IMR-90 (cell line): ENCODE data around the gene CLDN34. TPM values are rescaled to one million over a fixed set of nuclear protein-coding genes. Genes with fewer than 3 reads are reported as not detected.

Experiments used
- ATAC-seq: fragments of 200-7000 bp; cut with Tn5 transposase; 2 replicates; pipeline ENCODE4 v1.9.1; 2020; ENCODE audit warnings: low read depth, mild to moderate bottlenecking, moderate library complexity
- BruUV-seq: library from RNA; stranded (reverse); fragments of 400-500 nt; replicated peaks from 2 replicates; lab custom pipeline; 2021; lab: Mats Ljungman, UMichigan
- CTCF ChIA-PET: fragments of 300-600 bp; formaldehyde crosslinking; extraction: SDS; loops from one replicate; lab custom pipeline; 2021; ENCODE audit warnings: antibody characterized with exemption; lab: Yijun Ruan, JAX
- POLR2A ChIA-PET: fragments of 300-600 bp; sonication (Branson Sonifier 250); formaldehyde crosslinking; loops from one replicate; lab custom pipeline; 2022; ENCODE audit warnings: antibody characterized with exemption; ENCODE audit not compliant: unreplicated experiment; lab: Charles Lee
- DNase-seq: peaks from one replicate; pipeline ENCODE4 v3.0.0; 2013
- H2AFZ ChIP-seq: replicated peaks from 2 replicates; pipeline ENCODE3; 2013; ENCODE audit warnings: low read length, mild to moderate bottlenecking; ENCODE audit not compliant: poor library complexity
- H2AK5ac ChIP-seq: 2 replicates; pipeline ENCODE4 v1.6.1; 2013; ENCODE audit warnings: low read depth, low read length, inconsistent platforms
- H2AK9ac ChIP-seq: replicated peaks from 2 replicates; pipeline ENCODE3; 2013; ENCODE audit warnings: mild to moderate bottlenecking, low read depth, low read length, moderate library complexity; ENCODE audit not compliant: poor library complexity
- H2BK120ac ChIP-seq: 2 replicates; pipeline ENCODE4 v1.6.1; 2013; ENCODE audit warnings: low read depth, low read length, inconsistent platforms
- H2BK15ac ChIP-seq: 3 replicates; pipeline ENCODE4 v1.6.1; 2013; ENCODE audit warnings: low read depth, low read length, inconsistent platforms
- H2BK20ac ChIP-seq: 2 replicates; pipeline ENCODE4 v1.6.1; 2013; ENCODE audit warnings: low read depth, mild to moderate bottlenecking, inconsistent platforms, low read length, moderate library complexity
- H2BK5ac ChIP-seq: 2 replicates; pipeline ENCODE4 v1.6.1; 2013; ENCODE audit warnings: mild to moderate bottlenecking, low read depth, low read length, inconsistent platforms; ENCODE audit not compliant: poor library complexity, severe bottlenecking
- H3K14ac ChIP-seq: replicated peaks from 2 replicates; pipeline ENCODE4 v1.6.1; 2013; ENCODE audit warnings: low read depth, low read length, inconsistent platforms
- H3K18ac ChIP-seq: 2 replicates; pipeline ENCODE4 v1.6.1; 2013; ENCODE audit warnings: low read depth, low read length, control low read depth
- H3K23ac ChIP-seq: 2 replicates; pipeline ENCODE4 v1.6.1; 2013; ENCODE audit warnings: low read depth, low read length, inconsistent platforms
- H3K27ac ChIP-seq: 2 replicates; pipeline ENCODE4 v1.5.1; 2013; ENCODE audit warnings: mild to moderate bottlenecking, control low read depth, low read length; ENCODE audit not compliant: insufficient read depth
- H3K27me3 ChIP-seq: 2 replicates; pipeline ENCODE4 v1.6.1; 2013; ENCODE audit warnings: low read length; ENCODE audit not compliant: control insufficient read depth, insufficient read depth
- H3K36me3 ChIP-seq: 2 replicates; pipeline ENCODE4 v1.6.1; 2013; ENCODE audit warnings: low read length, mixed read lengths; ENCODE audit not compliant: control insufficient read depth, insufficient read depth
- H3K4ac ChIP-seq: 2 replicates; pipeline ENCODE4 v1.6.1; 2013; ENCODE audit warnings: low read depth, low read length, inconsistent platforms
- H3K4me1 ChIP-seq: 2 replicates; pipeline ENCODE4 v1.6.1; 2013; ENCODE audit warnings: low read length, mixed read lengths; ENCODE audit not compliant: control insufficient read depth, insufficient read depth
- H3K4me2 ChIP-seq: 2 replicates; pipeline ENCODE4 v1.6.1; 2013; ENCODE audit warnings: low read depth, mild to moderate bottlenecking, control low read depth, low read length, moderate library complexity
- H3K4me3 ChIP-seq: 2 replicates; pipeline ENCODE4 v1.5.1; 2013; ENCODE audit warnings: low read depth, mild to moderate bottlenecking, control low read depth, low read length, moderate library complexity; ENCODE audit not compliant: insufficient read depth
- H3K56ac ChIP-seq: 2 replicates; pipeline ENCODE4 v1.6.1; 2013; ENCODE audit warnings: low read length, inconsistent platforms; ENCODE audit not compliant: insufficient read depth; ENCODE audit errors: extremely low read depth
- H3K79me1 ChIP-seq, 2 experiments: 2 replicates each; pipeline ENCODE4 v1.6.1; 2013; ENCODE audit warnings: low read length in 2 of 2, inconsistent platforms in 1 of 2, low read depth in 1 of 2
- H3K9ac ChIP-seq: 2 replicates; pipeline ENCODE4 v1.6.1; 2013; ENCODE audit warnings: low read depth, low read length, control low read depth
- H3K9me1 ChIP-seq: 2 replicates; pipeline ENCODE4 v1.6.1; 2013; ENCODE audit warnings: low read length, inconsistent platforms; ENCODE audit not compliant: insufficient read depth
- H3K9me3 ChIP-seq: 2 replicates; pipeline ENCODE4 v1.6.1; 2013; ENCODE audit warnings: low read length; ENCODE audit not compliant: control insufficient read depth, insufficient read depth
- H4K20me1 ChIP-seq: 2 replicates; pipeline ENCODE4 v1.6.1; 2013; ENCODE audit warnings: low read length, inconsistent platforms; ENCODE audit not compliant: insufficient read depth
- H4K5ac ChIP-seq: 2 replicates; pipeline ENCODE4 v1.6.1; 2013; ENCODE audit warnings: mild to moderate bottlenecking, low read depth, low read length, control low read depth
- H4K8ac ChIP-seq, 2 experiments: 2 replicates each; pipeline ENCODE4 v1.6.1; 2013; ENCODE audit warnings: low read depth in 2 of 2, low read length in 2 of 2, control low read depth in 1 of 2, inconsistent platforms in 1 of 2
- H4K91ac ChIP-seq: 2 replicates; pipeline ENCODE4 v1.6.1; 2013; ENCODE audit warnings: low read depth, low read length, inconsistent platforms; ENCODE audit not compliant: insufficient read depth
- BHLHE40 ChIP-seq: fragments of 150-350 bp; IDR thresholded peaks from 2 replicates; pipeline ENCODE4 v1.6.1; 2016; ENCODE audit warnings: mild to moderate bottlenecking, low read depth, low read length
- FOS ChIP-seq: fragments of 150-350 bp; IDR thresholded peaks from 2 replicates; pipeline ENCODE4 v1.6.1; 2016; ENCODE audit warnings: low read depth, low read length
- RAD21 ChIP-seq: IDR thresholded peaks from 2 replicates; pipeline ENCODE4 v1.6.1; 2012; ENCODE audit warnings: low read length, improper control_type of control experiment
- SMC3 ChIP-seq: fragments of 150-350 bp; IDR thresholded peaks from 2 replicates; pipeline ENCODE4 v1.6.1; 2016; ENCODE audit warnings: low read depth, mild to moderate bottlenecking, antibody characterized with exemption, low read length, moderate library complexity
- WGBS, 2 experiments: methylation state at CpG; one replicate each; pipeline versions ENCODE4 v1.1.5 to v1.1.7; 2013; ENCODE audit warnings: missing lambda C conversion rate in 2 of 2; ENCODE audit not compliant: insufficient read length in 1 of 2; ENCODE audit errors: extremely low coverage in 2 of 2; 5-methylcytosine and 5-hydroxymethylcytosine counted together
- dilution Hi-C: fragments of 300-500 bp; cut with HindIII; formaldehyde crosslinking; loops from one replicate; pipeline ENCODE4 v1.14.3; 2018; ENCODE audit warnings: low sequenced_read_pairs; ENCODE audit not compliant: unreplicated experiment
- in situ Hi-C: fragments of 300-500 bp; cut with MboI; formaldehyde crosslinking; loops from 3 replicates; pipeline ENCODE4 v1.14.3; 2019; ENCODE audit warnings: low sequenced_read_pairs, inconsistent platforms, mixed read lengths
- intact Hi-C: fragments of 100-400 bp; cut with micrococcal nuclease; formaldehyde crosslinking; loops from 2 replicates; pipeline ENCODE4 v1.10.0; 2022
- polyA plus RNA-seq, 3 experiments: library from polyadenylated mRNA; depleted of rRNA; stranded (reverse); fragments of >200 nt; gene quantifications; 2 replicates each; pipeline ENCODE4 v1.2.3, GENCODE V29; 2012; ENCODE audit warnings: low replicate concordance in 1 of 3
- total RNA-seq: library from RNA; depleted of rRNA; stranded (reverse); fragments of >200 nt; gene quantifications from 2 replicates; pipeline ENCODE4 v1.2.3, GENCODE V29; 2012
- TF ChIP-seq, protein P1 (sequence below): conservative IDR thresholded peaks from 2 replicates; pipeline ENCODE4 v1.5.1; 2012; ENCODE audit warnings: mild to moderate bottlenecking, low read depth, low read length, improper control_type of control experiment

Gene CLDN34
- total and polyA plus RNA-seq, 2 of the 4 experiments (the other 2 are of a cell fraction), result 0.14 TPM; not detected in 1

DNA sequence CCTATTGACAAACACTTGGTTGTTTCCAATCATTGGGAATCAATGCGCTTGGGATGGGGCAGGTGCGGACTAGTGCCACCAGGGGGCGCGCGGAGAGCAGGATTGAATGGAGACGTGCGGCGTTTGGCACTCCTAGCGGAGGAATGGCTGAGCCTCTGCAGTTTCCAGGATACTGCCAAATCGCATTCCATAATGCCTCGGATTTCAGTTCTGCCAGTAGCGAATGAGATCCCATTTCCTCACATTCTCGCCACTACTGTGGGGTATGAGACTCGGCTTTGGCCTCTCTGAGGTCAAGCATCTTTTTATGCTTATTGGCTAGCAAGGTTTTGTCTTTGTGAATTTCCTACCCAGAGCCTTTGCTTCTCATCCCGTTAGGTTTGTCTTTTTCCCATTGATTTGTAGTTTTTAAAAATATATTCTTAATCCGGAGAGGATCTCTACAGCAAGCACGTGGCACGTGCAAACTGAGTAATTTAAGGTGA is 28.7 kb downstream of the CLDN34 start:
- in situ Hi-C loops (loop anchor here (5.0 to 10.0 kb wide), 2 partner anchors 111 to 121 kb away; no protein-coding TSS in a partner anchor), dilution Hi-C loops (no loop called here), intact Hi-C loops (loop anchor here (1.0 to 2.0 kb wide), 2 partner anchors 111 to 123 kb away; no protein-coding TSS in a partner anchor)
- Histone ChIP-seq H3K4me1 (no peaks in the 10 kb centered on the region), H3K23ac (no peak overlapping the region), H4K5ac (no peak overlapping the region), H4K91ac (no peak overlapping the region), H3K9me1 (no peaks in the 10 kb centered on the region), H2BK20ac (peak overlapping the region; percentile 11; the same call in 1 of the 2 replicates), H3K9me3 (no peaks in the 10 kb centered on the region), H2AFZ (no peak overlapping the region), H2BK15ac (no peak overlapping the region), H2BK120ac (no peak overlapping the region), H3K56ac (no peak overlapping the region), H3K4me2 (no peak overlapping the region; the same call in 1 of the 2 replicates), H2AK9ac (no peak overlapping the region), H2AK5ac (no peak overlapping the region), H2BK5ac (no peak overlapping the region), H3K18ac (no peak overlapping the region), H3K27me3 (no peaks in the 10 kb centered on the region), H3K4me3 (no peak overlapping the region), H4K8ac (no peak overlapping the region), H3K9ac (no peak overlapping the region), H3K79me1 (no peaks in the 10 kb centered on the region), H3K36me3 (no peaks in the 10 kb centered on the region), H3K27ac (no peak overlapping the region), H3K14ac (no peak overlapping the region), H4K20me1 (no peaks in the 10 kb centered on the region), H3K4ac (no peak overlapping the region)
- BruUV-seq, result no TSS peak
- ATAC-seq (peak; percentile 94), DNase-seq (peak; percentile 79)
- POLR2A ChIA-PET, result no interaction called here
- no peak for TF ChIP-seq FOS
- TF ChIP-seq, protein P1, sequence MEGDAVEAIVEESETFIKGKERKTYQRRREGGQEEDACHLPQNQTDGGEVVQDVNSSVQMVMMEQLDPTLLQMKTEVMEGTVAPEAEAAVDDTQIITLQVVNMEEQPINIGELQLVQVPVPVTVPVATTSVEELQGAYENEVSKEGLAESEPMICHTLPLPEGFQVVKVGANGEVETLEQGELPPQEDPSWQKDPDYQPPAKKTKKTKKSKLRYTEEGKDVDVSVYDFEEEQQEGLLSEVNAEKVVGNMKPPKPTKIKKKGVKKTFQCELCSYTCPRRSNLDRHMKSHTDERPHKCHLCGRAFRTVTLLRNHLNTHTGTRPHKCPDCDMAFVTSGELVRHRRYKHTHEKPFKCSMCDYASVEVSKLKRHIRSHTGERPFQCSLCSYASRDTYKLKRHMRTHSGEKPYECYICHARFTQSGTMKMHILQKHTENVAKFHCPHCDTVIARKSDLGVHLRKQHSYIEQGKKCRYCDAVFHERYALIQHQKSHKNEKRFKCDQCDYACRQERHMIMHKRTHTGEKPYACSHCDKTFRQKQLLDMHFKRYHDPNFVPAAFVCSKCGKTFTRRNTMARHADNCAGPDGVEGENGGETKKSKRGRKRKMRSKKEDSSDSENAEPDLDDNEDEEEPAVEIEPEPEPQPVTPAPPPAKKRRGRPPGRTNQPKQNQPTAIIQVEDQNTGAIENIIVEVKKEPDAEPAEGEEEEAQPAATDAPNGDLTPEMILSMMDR, result peak; percentile 98
- TF ChIP-seq RAD21, result peak; percentile 88
- peak; percentile 98 for TF ChIP-seq SMC3
- TF ChIP-seq BHLHE40, result no peak
- WGBS, 2 experiments, result 0% methylated on average over 3 of the region's 18 CpGs; no CpG with 5 or more reads in 1 of the 2 experiments
- CTCF ChIA-PET, result interaction anchor here (0.6 to 1.1 kb wide), 3 partner anchors 109 to 215 kb away, joined by 3 to 5 read pairs (median 3); no protein-coding TSS in a partner anchor
